Right atrium auricular region (tissue), 2 donors: Measurements from ENCODE around the gene OTOG. TPM values are rescaled to one million over a fixed set of nuclear protein-coding genes. Genes with fewer than 3 reads are reported as not detected.

Experiments used
- DNase-seq: peaks from one replicate; pipeline ENCODE4 v3.0.0-alpha.2; 2019; ENCODE audit warnings: low spot score
- H3K27ac ChIP-seq, 2 donors: fragments of 200-600 bp; sonication (generic); 1 replicate in 1 of 2; 2 replicates in 1 of 2; pipeline ENCODE4 v1.5.1; 2016 to 2019
- H3K27me3 ChIP-seq, 2 donors: fragments of 200-600 bp; sonication (generic); one replicate each; pipeline versions ENCODE4 v1.5.1 to v1.6.0; 2017 to 2019
- H3K36me3 ChIP-seq: fragments of 200-600 bp; sonication (generic); one replicate; pipeline ENCODE4 v1.5.1; 2016
- H3K4me1 ChIP-seq, 2 donors: fragments of 200-600 bp; sonication (generic); one replicate each; pipeline versions ENCODE4 v1.5.1 to v1.6.0; 2017 to 2019
- H3K4me3 ChIP-seq, 2 donors: fragments of 200-600 bp; sonication (generic); 1 replicate in 1 of 2; 2 replicates in 1 of 2; pipeline ENCODE4 v1.5.1; 2017 to 2019; ENCODE audit warnings: mild to moderate bottlenecking in 1 of 2, moderate library complexity in 1 of 2
- H3K9me3 ChIP-seq, 2 donors: fragments of 200-600 bp; sonication (generic); one replicate each; pipeline ENCODE4 v1.5.1; 2019
- total RNA-seq, 2 donors: library from RNA; depleted of rRNA; stranded (reverse); fragments of >200 nt; gene quantifications; one replicate each; pipeline ENCODE4 v1.1.0, GENCODE V29; 2016
- TF ChIP-seq, protein P1 (sequence below), 2 donors: fragments of 200-600 bp; sonication (generic); IDR thresholded peaks; one replicate each; pipeline ENCODE4 v1.5.1; 2019; ENCODE audit warnings: antibody characterized with exemption in 2 of 2

The OTOG gene
- total RNA-seq, 2 donors from 2014 or later: not detected

DNA sequence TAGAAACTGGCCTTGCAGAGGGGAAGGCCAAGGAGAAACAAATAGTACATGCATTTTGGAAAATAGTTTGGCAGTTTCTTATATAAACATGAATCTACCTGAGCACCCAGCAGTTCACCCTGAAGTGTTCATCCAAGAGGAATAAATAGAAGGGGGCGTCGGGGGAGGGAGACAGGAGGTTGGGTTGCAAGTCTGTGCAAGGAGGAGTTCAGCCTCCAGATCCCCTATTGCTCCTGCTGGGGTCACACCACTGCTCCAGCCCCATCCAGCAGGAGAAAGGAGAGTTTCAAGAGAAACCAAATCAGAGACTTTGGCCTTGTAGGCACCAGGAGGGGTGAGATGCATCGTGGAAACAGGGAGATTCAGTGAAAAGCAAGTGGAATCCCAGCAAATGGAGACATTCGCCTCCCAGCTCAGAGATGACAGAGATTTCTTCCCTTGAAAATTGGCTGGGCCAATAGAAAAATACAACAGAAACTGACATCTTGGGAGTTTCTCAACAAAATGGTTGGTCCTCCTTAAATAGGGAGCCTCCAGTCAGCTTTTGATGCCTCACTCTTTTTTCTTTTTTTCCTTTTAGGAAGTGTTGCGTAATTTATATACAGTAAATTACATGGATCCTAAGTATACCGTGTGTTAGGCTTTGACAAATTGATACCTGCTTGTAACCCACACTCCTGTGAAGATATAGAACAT is 34.1 kb downstream of the OTOG start:
- TF ChIP-seq, protein P1, sequence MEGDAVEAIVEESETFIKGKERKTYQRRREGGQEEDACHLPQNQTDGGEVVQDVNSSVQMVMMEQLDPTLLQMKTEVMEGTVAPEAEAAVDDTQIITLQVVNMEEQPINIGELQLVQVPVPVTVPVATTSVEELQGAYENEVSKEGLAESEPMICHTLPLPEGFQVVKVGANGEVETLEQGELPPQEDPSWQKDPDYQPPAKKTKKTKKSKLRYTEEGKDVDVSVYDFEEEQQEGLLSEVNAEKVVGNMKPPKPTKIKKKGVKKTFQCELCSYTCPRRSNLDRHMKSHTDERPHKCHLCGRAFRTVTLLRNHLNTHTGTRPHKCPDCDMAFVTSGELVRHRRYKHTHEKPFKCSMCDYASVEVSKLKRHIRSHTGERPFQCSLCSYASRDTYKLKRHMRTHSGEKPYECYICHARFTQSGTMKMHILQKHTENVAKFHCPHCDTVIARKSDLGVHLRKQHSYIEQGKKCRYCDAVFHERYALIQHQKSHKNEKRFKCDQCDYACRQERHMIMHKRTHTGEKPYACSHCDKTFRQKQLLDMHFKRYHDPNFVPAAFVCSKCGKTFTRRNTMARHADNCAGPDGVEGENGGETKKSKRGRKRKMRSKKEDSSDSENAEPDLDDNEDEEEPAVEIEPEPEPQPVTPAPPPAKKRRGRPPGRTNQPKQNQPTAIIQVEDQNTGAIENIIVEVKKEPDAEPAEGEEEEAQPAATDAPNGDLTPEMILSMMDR (IDR thresholded peaks at IDR 0.05): no peak
- Histone ChIP-seq H3K27ac (no peak overlapping the region), H3K4me1 (no peaks in the 10 kb centered on the region), H3K4me3 (no peak overlapping the region), H3K36me3 (no peaks in the 10 kb centered on the region), H3K27me3 (no peaks in the 10 kb centered on the region), H3K9me3 (peaks cover 0 to 4% of the 10 kb centered on the region in 2 donors)
- DNase-seq: no peak

DNA sequence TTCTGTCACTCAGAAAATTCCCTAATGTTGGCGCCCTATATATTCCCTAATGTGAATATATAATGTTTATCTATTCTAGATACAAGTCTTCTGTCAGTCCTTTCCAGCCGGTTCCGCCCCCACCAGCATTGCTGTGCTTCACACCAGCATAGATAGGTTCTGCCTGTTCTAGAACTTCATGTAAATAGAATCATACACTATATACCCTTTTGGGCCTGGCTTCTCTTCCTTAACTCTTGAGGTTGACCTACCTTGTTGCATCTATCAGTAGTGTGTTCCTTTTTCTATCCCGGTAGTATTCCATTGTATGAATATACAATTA is 34.6 kb downstream of the OTOG start:
- Histone ChIP-seq H3K27me3 (no peaks in the 10 kb centered on the region), H3K4me3 (no peak overlapping the region), H3K36me3 (no peaks in the 10 kb centered on the region), H3K9me3 (peaks cover 0 to 4% of the 10 kb centered on the region in 2 donors), H3K4me1 (no peaks in the 10 kb centered on the region), H3K27ac (no peak overlapping the region)
- TF ChIP-seq, protein P1 (IDR thresholded peaks at IDR 0.05): no peak
- no peak for DNase-seq

DNA sequence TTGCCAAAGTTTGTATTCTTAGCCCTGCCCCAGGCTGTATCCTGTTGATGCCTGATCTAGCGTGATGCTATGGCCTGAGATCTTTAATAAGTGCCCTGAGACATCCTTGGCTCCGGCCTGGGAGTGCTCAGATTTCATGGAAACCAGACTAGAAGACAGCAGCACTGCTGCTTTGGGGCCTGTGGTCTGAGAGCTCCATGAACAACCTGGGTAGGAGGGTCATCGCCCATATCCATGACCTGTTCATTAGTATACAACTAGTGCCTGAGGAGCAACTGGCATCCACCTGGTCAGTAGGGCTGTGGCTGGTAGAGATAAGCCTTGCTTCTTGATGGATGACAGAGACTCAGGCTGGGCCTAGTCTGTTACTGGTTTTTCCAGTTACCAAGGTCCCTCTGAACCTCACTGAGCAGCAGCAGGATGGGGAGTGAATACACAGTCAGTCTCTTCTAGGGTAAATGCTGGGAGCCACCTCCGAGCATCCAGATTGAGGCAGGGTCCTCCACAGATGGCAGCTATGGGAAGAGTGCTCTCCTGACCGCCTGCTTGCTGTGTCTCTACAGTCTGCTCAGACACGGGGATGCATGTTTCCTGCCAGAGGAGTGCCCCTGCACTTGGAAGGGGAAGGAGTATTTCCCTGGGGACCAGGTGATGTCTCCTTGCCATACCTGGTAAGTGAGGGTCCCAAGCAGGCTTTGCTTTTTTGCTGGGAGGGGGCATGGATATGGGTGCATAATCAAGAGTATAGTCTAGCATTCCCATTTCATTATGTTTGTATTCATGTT is 39.0 kb downstream of the OTOG start:
- H3K36me3 ChIP-seq: no peaks in the 10 kb centered on the region
- H3K27ac ChIP-seq: no peak overlapping the region
- no peaks in the 10 kb centered on the region for H3K27me3 ChIP-seq
- peaks cover 0 to 4% of the 10 kb centered on the region in 2 donors for H3K9me3 ChIP-seq
- no peak for DNase-seq
- H3K4me3 ChIP-seq: no peak overlapping the region
- no peaks in the 10 kb centered on the region for H3K4me1 ChIP-seq
- TF ChIP-seq, protein P1 (IDR thresholded peaks at IDR 0.05): no peak

DNA sequence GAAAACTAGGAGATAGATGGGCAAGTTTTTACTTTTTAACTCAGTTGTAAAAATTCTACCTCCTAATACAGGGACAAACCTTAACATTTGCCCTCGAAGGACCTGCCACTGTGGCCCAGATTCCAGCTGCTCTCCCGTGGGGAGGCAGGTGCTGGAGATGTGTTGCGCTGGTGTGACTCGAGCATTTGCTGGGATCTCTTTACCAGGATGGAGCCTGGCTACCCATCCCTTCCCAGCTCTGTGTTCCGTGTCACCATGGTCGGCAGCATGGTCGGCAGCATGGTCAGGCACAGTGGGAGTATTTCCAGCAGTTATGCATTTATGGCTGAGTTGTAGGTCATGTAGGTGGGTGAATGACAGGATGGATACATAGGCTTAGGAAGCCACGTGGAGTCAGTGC is 41.1 kb downstream of the OTOG start:
- no peaks in the 10 kb centered on the region for H3K36me3 ChIP-seq
- no peak for DNase-seq
- no peaks in the 10 kb centered on the region for H3K9me3 ChIP-seq
- no peak overlapping the region for H3K27ac ChIP-seq
- H3K4me1 ChIP-seq: no peaks in the 10 kb centered on the region
- no peaks in the 10 kb centered on the region for H3K27me3 ChIP-seq
- H3K4me3 ChIP-seq: no peak overlapping the region
- TF ChIP-seq, protein P1 (IDR thresholded peaks at IDR 0.05): no peak

DNA sequence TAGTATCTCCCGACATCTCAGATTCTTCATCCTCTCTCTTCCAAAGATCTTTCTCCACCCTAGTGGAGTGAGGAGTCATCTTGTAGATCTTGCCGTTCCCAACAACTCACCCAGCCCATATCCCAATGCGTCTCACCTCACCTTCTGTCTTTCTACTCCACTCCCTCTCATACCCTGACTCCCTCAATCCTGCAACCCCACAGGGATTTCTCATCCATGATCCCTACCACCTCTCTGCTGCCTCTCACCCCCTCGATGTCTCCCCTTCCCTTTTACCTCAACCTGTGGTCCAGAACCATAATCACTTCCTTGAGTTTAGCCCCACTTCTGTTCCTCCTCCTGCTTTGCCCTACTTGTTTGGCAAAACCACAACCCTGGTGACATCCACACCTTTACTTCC is 41.7 kb downstream of the OTOG start:
- H3K27ac ChIP-seq: no peak overlapping the region

More for the DNA sequence above, 41.7 kb downstream of the OTOG start:
- DNase-seq: no peak
- Histone ChIP-seq H3K4me1 (no peaks in the 10 kb centered on the region), H3K36me3 (no peaks in the 10 kb centered on the region), H3K4me3 (no peak overlapping the region), H3K27me3 (no peaks in the 10 kb centered on the region), H3K9me3 (no peaks in the 10 kb centered on the region)
- TF ChIP-seq, protein P1 (IDR thresholded peaks at IDR 0.05): no peak
